RWPE2 (cell line): Measurements from ENCODE around the gene APOL1.

ENCODE experiments used
- ATAC-seq: fragments of 200-7000 bp; cut with Tn5 transposase; 3 replicates; pipeline ENCODE4 v1.9.1; 2021; ENCODE audit warnings: low read depth
- DNase-seq: peaks from one replicate; pipeline ENCODE4 v3.0.0-alpha.2; 2020; ENCODE audit warnings: low spot score
- H3K27ac ChIP-seq: fragments of 450-650 bp; 2 replicates; pipeline ENCODE4 v1.5.1; 2017; ENCODE audit warnings: mild to moderate bottlenecking; ENCODE audit not compliant: poor library complexity, severe bottlenecking
- H3K27me3 ChIP-seq: fragments of 250-450 bp; sonication (Bioruptor Pico); 2 replicates; pipeline ENCODE4 v1.5.1; 2021; ENCODE audit warnings: mild to moderate bottlenecking, moderate library complexity; ENCODE audit not compliant: insufficient read depth, poor library complexity, severe bottlenecking
- H3K36me3 ChIP-seq: fragments of 250-450 bp; sonication (Bioruptor Pico); 2 replicates; pipeline ENCODE4 v1.5.1; 2020; ENCODE audit warnings: low read depth, mild to moderate bottlenecking, moderate library complexity
- H3K4me1 ChIP-seq: fragments of 250-450 bp; sonication (Bioruptor Pico); 2 replicates; pipeline ENCODE4 v1.5.1; 2021; ENCODE audit warnings: mild to moderate bottlenecking, moderate library complexity; ENCODE audit not compliant: insufficient read depth, poor library complexity, severe bottlenecking
- H3K4me3 ChIP-seq: fragments of 250-450 bp; sonication (Bioruptor Pico); 2 replicates; pipeline ENCODE4 v1.5.1; 2021; ENCODE audit warnings: mild to moderate bottlenecking, moderate library complexity; ENCODE audit not compliant: severe bottlenecking
- H3K9me3 ChIP-seq: fragments of 250-450 bp; sonication (Bioruptor Pico); 2 replicates; pipeline ENCODE4 v1.5.1; 2021; ENCODE audit warnings: mild to moderate bottlenecking, moderate library complexity; ENCODE audit not compliant: severe bottlenecking
- CTCF ChIP-seq: fragments of 450-650 bp; IDR thresholded peaks from one replicate; pipeline ENCODE4 v1.5.1; 2017; ENCODE audit warnings: mild to moderate bottlenecking, moderate library complexity; ENCODE audit not compliant: poor library complexity, severe bottlenecking

Gene APOL1

GRCh38 chr22:36301851-36302250 is 48.9 kb downstream of the APOL1 start:
- Histone ChIP-seq H3K9me3 (no peaks in the 10 kb centered on the region), H3K4me3 (no peak overlapping the region), H3K4me1 (peaks cover 5% of the 10 kb centered on the region), H3K27ac (peak overlapping the region; percentile 53), H3K36me3 (peaks cover 100% of the 10 kb centered on the region), H3K27me3 (no peaks in the 10 kb centered on the region)
- ATAC-seq (no peak), DNase-seq (no peak)
- no peak for TF ChIP-seq CTCF

- Histone ChIP-seq H3K4me3 (no peak overlapping the region), H3K9me3 (no peaks in the 10 kb centered on the region), H3K27ac (peak overlapping the region; percentile 53), H3K36me3 (peaks cover 100% of the 10 kb centered on the region), H3K27me3 (no peaks in the 10 kb centered on the region), H3K4me1 (peaks cover 5% of the 10 kb centered on the region)
- ATAC-seq: no peak
- peak; percentile 42 for DNase-seq
- no peak for TF ChIP-seq CTCF
Measured at GRCh38 chr22:36302439-36303114, 49.6 kb downstream of the APOL1 start.

GRCh38 chr22:36303115-36303467 is 50.2 kb downstream of the APOL1 start:
- no peaks in the 10 kb centered on the region for H3K27me3 ChIP-seq
- peaks cover 5% of the 10 kb centered on the region for H3K4me1 ChIP-seq
- H3K4me3 ChIP-seq: no peak overlapping the region
- H3K9me3 ChIP-seq: no peaks in the 10 kb centered on the region
- DNase-seq (no peak), ATAC-seq (no peak)
- peak overlapping the region; percentile 53 for H3K27ac ChIP-seq
- peaks cover 100% of the 10 kb centered on the region for H3K36me3 ChIP-seq
- no peak for TF ChIP-seq CTCF

- Histone ChIP-seq H3K27ac (peak overlapping the region; percentile 53), H3K27me3 (no peaks in the 10 kb centered on the region), H3K9me3 (no peaks in the 10 kb centered on the region), H3K4me3 (no peak overlapping the region), H3K36me3 (peaks cover 100% of the 10 kb centered on the region), H3K4me1 (peaks cover 5% of the 10 kb centered on the region)
- TF ChIP-seq CTCF: no peak
- DNase-seq: peak; percentile 74
- peak; percentile 20 for ATAC-seq
Measured at GRCh38 chr22:36303874-36304273, 50.9 kb downstream of the APOL1 start.

GRCh38 chr22:36304429-36304828 is 51.5 kb downstream of the APOL1 start:
- H3K4me3 ChIP-seq: no peak overlapping the region
- DNase-seq: no peak
- no peak for ATAC-seq
- H3K27ac ChIP-seq: peak overlapping the region; percentile 53
- peaks cover 5% of the 10 kb centered on the region for H3K4me1 ChIP-seq
- peaks cover 100% of the 10 kb centered on the region for H3K36me3 ChIP-seq
- H3K27me3 ChIP-seq: no peaks in the 10 kb centered on the region
- no peak for TF ChIP-seq CTCF
- H3K9me3 ChIP-seq: no peaks in the 10 kb centered on the region
